HepG2 (cell line): ENCODE results near the gene SLC25A25. TPM values are rescaled to one million over a fixed set of nuclear protein-coding genes. Genes with fewer than 3 reads are reported as not detected.

ENCODE experiments used
- ARID2 ChIP-seq: sonication (generic); formaldehyde crosslinking; IDR thresholded peaks from 2 replicates; pipeline ENCODE4 v1.8.1; 2022; ENCODE audit warnings: mild to moderate bottlenecking, missing genetic modification reagents, borderline replicate concordance
- ARNT2 ChIP-seq: sonication (generic); formaldehyde crosslinking; IDR thresholded peaks from 2 replicates; pipeline ENCODE4 v1.8.0; 2022; ENCODE audit warnings: mild to moderate bottlenecking, low read depth, missing genetic modification reagents, moderate library complexity
- CENPX ChIP-seq: sonication (generic); formaldehyde crosslinking; IDR thresholded peaks from 2 replicates; pipeline ENCODE4 v1.9.0; 2021; ENCODE audit warnings: mild to moderate bottlenecking, missing genetic modification reagents, moderate library complexity
- CHCHD3 ChIP-seq: sonication (generic); formaldehyde crosslinking; IDR thresholded peaks from 2 replicates; pipeline ENCODE4 v1.8.0; 2022; ENCODE audit warnings: mild to moderate bottlenecking, missing genetic modification reagents, moderate library complexity
- HNRNPH1 ChIP-seq: fragments of 200-400 bp; formaldehyde crosslinking; optimal IDR thresholded peaks from 2 replicates; pipeline ENCODE3; 2017; ENCODE audit warnings: mild to moderate bottlenecking, low read depth, low read length
- JDP2 ChIP-seq: sonication (generic); formaldehyde crosslinking; IDR thresholded peaks from 2 replicates; pipeline ENCODE4 v1.8.1; 2022; ENCODE audit warnings: missing genetic modification reagents, borderline replicate concordance
- NCOA1 ChIP-seq: sonication (generic); formaldehyde crosslinking; IDR thresholded peaks from 2 replicates; pipeline ENCODE4 v1.9.0; 2021; ENCODE audit warnings: missing genetic modification reagents
- PRDM10 ChIP-seq: sonication (generic); formaldehyde crosslinking; IDR thresholded peaks from 2 replicates; pipeline ENCODE4 v1.4.0; 2020; ENCODE audit warnings: low read depth, missing genetic modification reagents
- SIX1 ChIP-seq: sonication (generic); formaldehyde crosslinking; IDR thresholded peaks from 2 replicates; pipeline ENCODE4 v1.4.0; 2020; ENCODE audit warnings: missing genetic modification reagents, borderline replicate concordance
- SP5 ChIP-seq: IDR thresholded peaks from 2 replicates; pipeline ENCODE4 v1.6.1; 2016; ENCODE audit warnings: low read depth, borderline replicate concordance
- SRSF1 ChIP-seq: fragments of 200-400 bp; formaldehyde crosslinking; optimal IDR thresholded peaks from 2 replicates; pipeline ENCODE3; 2017; ENCODE audit warnings: mild to moderate bottlenecking, low read depth, low read length, moderate library complexity
- TEAD2 ChIP-seq: sonication (generic); formaldehyde crosslinking; IDR thresholded peaks from 2 replicates; pipeline ENCODE4 v1.9.0; 2021; ENCODE audit warnings: missing genetic modification reagents
- TERF1 ChIP-seq: sonication (generic); formaldehyde crosslinking; IDR thresholded peaks from 2 replicates; pipeline ENCODE4 v1.8.0; 2022; ENCODE audit warnings: mild to moderate bottlenecking, missing genetic modification reagents, moderate library complexity
- ZFP36L1 ChIP-seq: sonication (generic); formaldehyde crosslinking; IDR thresholded peaks from 2 replicates; pipeline ENCODE4 v1.8.0; 2022; ENCODE audit warnings: mild to moderate bottlenecking, missing genetic modification reagents, moderate library complexity
- ZNF253 ChIP-seq: sonication (generic); formaldehyde crosslinking; IDR thresholded peaks from 2 replicates; pipeline ENCODE4 v1.8.0; 2022; ENCODE audit warnings: mild to moderate bottlenecking, missing genetic modification reagents, borderline replicate concordance
- ZNF333 ChIP-seq: sonication (generic); formaldehyde crosslinking; IDR thresholded peaks from 2 replicates; pipeline ENCODE4 v1.4.0; 2020; ENCODE audit warnings: mild to moderate bottlenecking, missing genetic modification reagents, borderline replicate concordance
- ZNF468 ChIP-seq: sonication (generic); formaldehyde crosslinking; IDR thresholded peaks from 2 replicates; pipeline ENCODE4 v1.8.0; 2022; ENCODE audit warnings: mild to moderate bottlenecking, moderate library complexity, missing genetic modification reagents
- ZNF562 ChIP-seq: sonication (generic); formaldehyde crosslinking; IDR thresholded peaks from 2 replicates; pipeline ENCODE4 v1.8.0; 2022; ENCODE audit warnings: missing genetic modification reagents, borderline replicate concordance
- ZNF574 ChIP-seq: sonication (generic); formaldehyde crosslinking; IDR thresholded peaks from 2 replicates; pipeline ENCODE4 v1.4.0; 2020; ENCODE audit warnings: missing genetic modification reagents
- ZNF598 ChIP-seq: sonication (generic); formaldehyde crosslinking; IDR thresholded peaks from 2 replicates; pipeline ENCODE4 v1.5.1; 2020; ENCODE audit warnings: mild to moderate bottlenecking, missing genetic modification reagents, borderline replicate concordance
- ZZZ3 ChIP-seq: sonication (generic); formaldehyde crosslinking; IDR thresholded peaks from 2 replicates; pipeline ENCODE4 v1.4.0; 2020; ENCODE audit warnings: missing genetic modification reagents, mild to moderate bottlenecking, borderline replicate concordance
- polyA plus RNA-seq, 8 experiments: library from polyadenylated mRNA; depleted of rRNA in 3 of 8; stranded (reverse) in 7 of 8; unstranded in 1 of 8; fragments of >200 nt; fragmentation: Illumina TruSeq in 4 of 8; extraction: Trizol in 4 of 8; gene quantifications; 2 replicates each; pipeline versions ENCODE4 v1.2.1 to v1.2.3, GENCODE V29; 2011 to 2016; ENCODE audit warnings: low read depth in 4 of 8, missing spikeins in 1 of 8, mixed read lengths in 1 of 8; ENCODE audit not compliant: insufficient read depth in 1 of 8
- total RNA-seq, 5 experiments: library from RNA; depleted of rRNA; stranded (reverse); fragments of >200 nt; fragmentation: Illumina TruSeq; extraction: Trizol; gene quantifications; 2 replicates each; pipeline ENCODE4 v1.2.3, GENCODE V29; 2016; ENCODE audit warnings: low read depth in 1 of 5

Gene SLC25A25
- total and polyA plus RNA-seq, 2 of the 13 experiments (the other 11 are each of a cell fraction or from before 2014, with no cell fraction given) = 10.5 to 24.8 TPM

- TF ChIP-seq ZNF574 (CRISPR knock-in tag) = no peak; the same call in 1 of the 2 replicates
- no peak for TF ChIP-seq ZNF598
- TF ChIP-seq TEAD2 (CRISPR knock-in tag) = no peak
- TF ChIP-seq ZZZ3 (CRISPR knock-in tag) = no peak
- no peak for TF ChIP-seq NCOA1
- no peak for TF ChIP-seq ZNF468
- TF ChIP-seq ARID2 (CRISPR knock-in tag) = no peak
- no peak for TF ChIP-seq SIX1 (CRISPR knock-in tag)
- TF ChIP-seq CENPX (CRISPR knock-in tag) = no peak
- TF ChIP-seq PRDM10 (CRISPR knock-in tag) = no peak
- TF ChIP-seq ARNT2 (CRISPR knock-in tag) = peak; percentile 82
- TF ChIP-seq HNRNPH1 = no peak
- no peak for TF ChIP-seq TERF1 (CRISPR knock-in tag)
- no peak for TF ChIP-seq ZNF253 (CRISPR knock-in tag)
- TF ChIP-seq JDP2 (CRISPR knock-in tag) = no peak
- TF ChIP-seq SRSF1 = no peak
- peak; percentile 81 for TF ChIP-seq ZFP36L1
- TF ChIP-seq ZNF333 (CRISPR knock-in tag) = 0 out of 2 replicates have a peak, but pooled peaks have one; percentile 66
- no peak for TF ChIP-seq ZNF562 (CRISPR knock-in tag)
- TF ChIP-seq SP5 = 0 out of 2 replicates have a peak, but pooled peaks have one; percentile 21
- TF ChIP-seq CHCHD3 (CRISPR knock-in tag) = no peak
Measured at GRCh38 chr9:128098297-128099230, 30.5 kb downstream of the SLC25A25 start (continued).
